GM12864 (cell line): ENCODE data around the gene CCL23.

Experiments used
- DNase-seq: peaks from one replicate; pipeline ENCODE4 v3.0.0-alpha.2; 2011; ENCODE audit warnings: low read depth
- H3K4me3 ChIP-seq: 2 replicates; pipeline ENCODE4 v1.5.1; 2011; ENCODE audit warnings: mild to moderate bottlenecking, low read depth, low read length, control low read depth
- CTCF ChIP-seq: IDR thresholded peaks from 2 replicates; pipeline ENCODE4 v1.5.1; 2011; ENCODE audit warnings: low read depth, mild to moderate bottlenecking, moderate library complexity, low read length, control low read depth, inconsistent platforms; ENCODE audit errors: missing control alignments

Gene CCL23

GRCh38 chr17:35972945-35973332 is 44.8 kb downstream of the CCL23 start:
- no peak for DNase-seq
- no peak overlapping the region for H3K4me3 ChIP-seq
- TF ChIP-seq CTCF: no peak

GRCh38 chr17:35972535-35972934 is 45.2 kb downstream of the CCL23 start:
- H3K4me3 ChIP-seq: no peak overlapping the region
- no peak for DNase-seq
- no peak for TF ChIP-seq CTCF

GRCh38 chr17:35972066-35972465 is 45.7 kb downstream of the CCL23 start:
- H3K4me3 ChIP-seq: no peak overlapping the region
- TF ChIP-seq CTCF: no peak
- no peak for DNase-seq

- TF ChIP-seq CTCF: peak; percentile 84
- DNase-seq: peak; percentile 49
Observed at GRCh38 chr17:35969558-35970380, 48.0 kb downstream of the CCL23 start.

GRCh38 chr17:35968520-35969054 is 49.2 kb downstream of the CCL23 start:
- no peak for TF ChIP-seq CTCF
- no peak for DNase-seq
- no peak overlapping the region for H3K4me3 ChIP-seq

More at GRCh38 chr17:35969558-35970380, 48.0 kb downstream of the CCL23 start:
- H3K4me3 ChIP-seq: no peak overlapping the region

- no peak for TF ChIP-seq CTCF
- no peak for DNase-seq
- no peak overlapping the region for H3K4me3 ChIP-seq
Observed at GRCh38 chr17:35965272-35965671, 52.5 kb downstream of the CCL23 start.

GRCh38 chr17:35963663-35964062 is 54.1 kb downstream of the CCL23 start:
- DNase-seq: no peak
- no peak overlapping the region for H3K4me3 ChIP-seq
- TF ChIP-seq CTCF: no peak
